Activated CD8-positive, alpha-beta memory T cell treated with anti-CD3 and anti-CD28 coated beads, Interleukin-2, amount 10 ng/mL, durations not matched to agents 7 days and 5 days (primary cell): Measurements from ENCODE around the gene INSR. TPM values are rescaled to one million over a fixed set of nuclear protein-coding genes. Genes with fewer than 3 reads are reported as not detected.

Experiments
- ATAC-seq: fragments of 150-1000 bp; cut with Tn5 transposase; one replicate; pipeline ENCODE4 v1.10.0; 2021; ENCODE audit warnings: moderate library complexity
- CTCF ChIA-PET: fragments of 350-600 bp; sonication (Branson Sonifier 250); formaldehyde crosslinking; loops from one replicate; lab custom pipeline; 2021; ENCODE audit warnings: antibody characterized with exemption; lab: Charles Lee
- DNase-seq: peaks from one replicate; pipeline ENCODE4 v3.0.0-alpha.2; 2020
- H3K27ac Mint-ChIP-seq: one replicate; pipeline ENCODE4 v1.8.0; 2021; ENCODE audit warnings: mild to moderate bottlenecking, mixed read lengths
- H3K27me3 Mint-ChIP-seq: one replicate; pipeline ENCODE4 v1.8.0; 2021; ENCODE audit warnings: mixed read lengths
- H3K36me3 Mint-ChIP-seq: one replicate; pipeline ENCODE4 v1.8.0; 2021; ENCODE audit warnings: mild to moderate bottlenecking, mixed read lengths
- H3K4me1 Mint-ChIP-seq: one replicate; pipeline ENCODE4 v1.8.0; 2021; ENCODE audit warnings: mixed read lengths
- H3K4me3 Mint-ChIP-seq: one replicate; pipeline ENCODE4 v1.8.0; 2021; ENCODE audit warnings: mild to moderate bottlenecking, moderate library complexity, mixed read lengths
- H3K9me3 Mint-ChIP-seq: one replicate; pipeline ENCODE4 v1.8.0; 2022; ENCODE audit warnings: low read depth, mixed read lengths
- total RNA-seq, 2 experiments: library from RNA; stranded (reverse); gene quantifications; one replicate each; pipeline ENCODE4 v1.2.3, GENCODE V29; 2021

The INSR gene
- total RNA-seq: under 1 TPM; 0.20 to 0.63 TPM

- peaks cover 6% of the 10 kb centered on the region for H3K4me1 Mint-ChIP-seq
- CTCF ChIA-PET: no interaction called here
- peaks cover 39% of the 10 kb centered on the region for H3K27me3 Mint-ChIP-seq
Measured at GRCh38 chr19:7293762-7294557, at the start of gene INSR. TSS of gene INSR (minus strand) at chr19:7294414. CDS start at chr19:7293891, 523 bp downstream.

GRCh38 chr19:7342143-7342542 lies 47.9 kb upstream of the INSR start:
- no peak overlapping the region for H3K27ac Mint-ChIP-seq
- H3K36me3 Mint-ChIP-seq: no peaks in the 10 kb centered on the region
- H3K9me3 Mint-ChIP-seq: no peaks in the 10 kb centered on the region
- no peaks in the 10 kb centered on the region for H3K27me3 Mint-ChIP-seq
- H3K4me1 Mint-ChIP-seq: peaks cover 63% of the 10 kb centered on the region
- no peak overlapping the region for H3K4me3 Mint-ChIP-seq
- no peak for DNase-seq
- CTCF ChIA-PET: interaction anchor here (0.6 to 6.3 kb wide), 11 partner anchors 8 to 273 kb away, joined by 3 to 35 read pairs (median 10); partner anchors contain the start of gene ARHGEF18
- ATAC-seq: no peak

More at GRCh38 chr19:7293762-7294557, at the start of gene INSR:
- DNase-seq (peak; percentile 48), ATAC-seq (peak; percentile 82)
- H3K4me3 Mint-ChIP-seq: peak within 1 kb of the TSS; percentile 65
- no peak within 1 kb of the TSS for H3K27ac Mint-ChIP-seq
- H3K9me3 Mint-ChIP-seq: no peaks in the 10 kb centered on the region
- no peaks in the 10 kb centered on the region for H3K36me3 Mint-ChIP-seq

- CTCF ChIA-PET: interaction anchor here (0.7 to 6.3 kb wide), 16 partner anchors 9 to 528 kb away, joined by 3 to 35 read pairs (median 5); partner anchors contain the start of gene ARHGEF18
- ATAC-seq (peak; percentile 18), DNase-seq (peak; percentile 88)
- H3K27me3 Mint-ChIP-seq: no peaks in the 10 kb centered on the region
- no peaks in the 10 kb centered on the region for H3K9me3 Mint-ChIP-seq
- H3K36me3 Mint-ChIP-seq: peaks cover 2% of the 10 kb centered on the region
- H3K4me1 Mint-ChIP-seq: peaks cover 62% of the 10 kb centered on the region
- H3K27ac Mint-ChIP-seq: peak overlapping the region; percentile 80
- H3K4me3 Mint-ChIP-seq: no peak overlapping the region
Measured at GRCh38 chr19:7340959-7341837, 47.0 kb upstream of the INSR start.

GRCh38 chr19:7337380-7338194 lies 43.4 kb upstream of the INSR start:
- peaks cover 2% of the 10 kb centered on the region for H3K36me3 Mint-ChIP-seq
- H3K9me3 Mint-ChIP-seq: no peaks in the 10 kb centered on the region
- CTCF ChIA-PET: interaction anchor here (0.6 to 6.3 kb wide), 10 partner anchors 9 to 1212 kb away, joined by 3 to 35 read pairs (median 6); partner anchors contain the start of genes ARHGEF18 and TRAPPC5
- peak; percentile 76 for DNase-seq
- H3K4me3 Mint-ChIP-seq: peak overlapping the region; percentile 44
- H3K27me3 Mint-ChIP-seq: no peaks in the 10 kb centered on the region
- peaks cover 40% of the 10 kb centered on the region for H3K4me1 Mint-ChIP-seq
- peak overlapping the region; percentile 83 for H3K27ac Mint-ChIP-seq
- peak; percentile 85 for ATAC-seq

- CTCF ChIA-PET: interaction anchor here (1.0 to 6.3 kb wide), 8 partner anchors 9 to 344 kb away, joined by 3 to 35 read pairs (median 6); partner anchors contain the start of genes ARHGEF18 and TRAPPC5
- ATAC-seq (no peak), DNase-seq (no peak)
- Mint-ChIP-seq H3K27ac (peak overlapping the region; percentile 30), H3K27me3 (no peaks in the 10 kb centered on the region), H3K4me1 (peaks cover 38% of the 10 kb centered on the region), H3K9me3 (no peaks in the 10 kb centered on the region), H3K4me3 (no peak overlapping the region), H3K36me3 (peaks cover 2% of the 10 kb centered on the region)
Measured at GRCh38 chr19:7336321-7336973, 42.2 kb upstream of the INSR start.

GRCh38 chr19:7333198-7334118 lies 39.2 kb upstream of the INSR start:
- ATAC-seq (no peak), DNase-seq (no peak)
- Mint-ChIP-seq H3K27ac (no peak overlapping the region), H3K36me3 (peaks cover 2% of the 10 kb centered on the region), H3K4me1 (peaks cover 20% of the 10 kb centered on the region), H3K27me3 (no peaks in the 10 kb centered on the region), H3K4me3 (no peak overlapping the region), H3K9me3 (no peaks in the 10 kb centered on the region)
- CTCF ChIA-PET: no interaction called here

GRCh38 chr19:7331446-7331845 lies 37.2 kb upstream of the INSR start:
- DNase-seq (no peak), ATAC-seq (no peak)
- Mint-ChIP-seq H3K4me3 (no peak overlapping the region), H3K27ac (no peak overlapping the region), H3K9me3 (no peaks in the 10 kb centered on the region), H3K4me1 (peaks cover under 1% of the 10 kb centered on the region), H3K27me3 (peaks cover 5% of the 10 kb centered on the region), H3K36me3 (no peaks in the 10 kb centered on the region)
- CTCF ChIA-PET: no interaction called here

DNA sequence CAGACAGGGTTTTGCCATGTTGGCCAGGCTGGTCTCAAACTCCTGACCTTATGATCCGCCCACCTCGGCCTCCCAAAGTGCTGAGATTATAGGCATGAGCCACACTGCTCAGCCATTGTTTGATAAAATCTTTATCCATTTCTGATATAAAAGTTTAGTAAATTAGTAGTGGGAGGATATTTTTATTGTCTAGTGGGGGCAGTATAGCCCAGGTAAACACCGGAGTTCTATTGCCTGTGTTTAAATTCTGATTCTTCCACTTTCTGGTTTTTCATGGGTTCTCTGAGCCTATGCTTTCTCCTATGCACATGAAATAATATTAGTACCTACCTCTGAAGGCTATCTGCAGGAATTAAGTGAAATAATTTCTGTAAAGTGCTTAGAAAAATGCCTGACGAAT lies 34.4 kb upstream of the INSR start:
- CTCF ChIA-PET: interaction anchor here (0.7 to 2.6 kb wide), 9 partner anchors 9 to 229 kb away, joined by 3 to 25 read pairs (median 4); partner anchors contain the start of gene ARHGEF18
- no peak overlapping the region for H3K4me3 Mint-ChIP-seq
- ATAC-seq: no peak
- H3K9me3 Mint-ChIP-seq: no peaks in the 10 kb centered on the region
- H3K27ac Mint-ChIP-seq: no peak overlapping the region
- no peaks in the 10 kb centered on the region for H3K4me1 Mint-ChIP-seq
- H3K27me3 Mint-ChIP-seq: peaks cover 6% of the 10 kb centered on the region
- DNase-seq: no peak
- no peaks in the 10 kb centered on the region for H3K36me3 Mint-ChIP-seq

DNA sequence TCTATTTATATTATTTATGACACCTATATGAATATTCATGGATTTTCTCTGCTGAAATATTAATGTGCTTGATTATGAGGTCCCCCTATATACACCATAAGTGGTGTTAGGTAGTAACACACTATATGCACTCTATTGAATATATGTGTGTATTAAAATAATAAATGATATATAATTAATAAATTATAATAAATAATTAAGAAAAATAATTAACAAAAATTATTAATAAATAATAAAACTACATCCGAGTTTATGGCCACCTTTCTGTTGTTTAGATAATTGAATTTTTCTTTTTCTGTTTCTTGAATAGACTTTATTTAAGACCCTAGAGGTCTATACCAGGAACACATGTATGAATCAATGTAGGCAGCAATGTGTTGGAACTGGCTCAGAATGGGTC lies 33.6 kb upstream of the INSR start:
- ATAC-seq (no peak), DNase-seq (no peak)
- Mint-ChIP-seq H3K27me3 (peaks cover 6% of the 10 kb centered on the region), H3K27ac (no peak overlapping the region), H3K36me3 (no peaks in the 10 kb centered on the region), H3K4me3 (no peak overlapping the region), H3K4me1 (no peaks in the 10 kb centered on the region), H3K9me3 (no peaks in the 10 kb centered on the region)
- CTCF ChIA-PET: interaction anchor here (1.5 to 4.1 kb wide), 3 partner anchors 39 to 225 kb away, joined by 3 to 17 read pairs (median 3); no protein-coding TSS in a partner anchor

GRCh38 chr19:7326105-7326877 lies 32.1 kb upstream of the INSR start:
- Mint-ChIP-seq H3K36me3 (no peaks in the 10 kb centered on the region), H3K4me1 (no peaks in the 10 kb centered on the region), H3K9me3 (no peaks in the 10 kb centered on the region), H3K27me3 (peaks cover 6% of the 10 kb centered on the region), H3K27ac (no peak overlapping the region), H3K4me3 (no peak overlapping the region)
- DNase-seq (peak; percentile 60), ATAC-seq (no peak)
- CTCF ChIA-PET: interaction anchor here (0.6 to 4.1 kb wide), 12 partner anchors 9 to 1028 kb away, joined by 3 to 17 read pairs (median 5); partner anchors contain the start of gene ARHGEF18

- no peaks in the 10 kb centered on the region for H3K27me3 Mint-ChIP-seq
- no peak overlapping the region for H3K27ac Mint-ChIP-seq
- no peaks in the 10 kb centered on the region for H3K36me3 Mint-ChIP-seq
- CTCF ChIA-PET: interaction anchor here (1.8 kb wide), 1 partner anchor 8 kb away, joined by 5 read pairs; no protein-coding TSS in a partner anchor
- H3K4me1 Mint-ChIP-seq: no peaks in the 10 kb centered on the region
- DNase-seq (no peak), ATAC-seq (no peak)
- peaks cover 6% of the 10 kb centered on the region for H3K9me3 Mint-ChIP-seq
- H3K4me3 Mint-ChIP-seq: no peak overlapping the region
Measured at GRCh38 chr19:7318176-7318575, 24.0 kb upstream of the INSR start.
